Activated naive CD4-positive, alpha-beta T cell treated with anti-CD3 and anti-CD28 coated beads, Interleukin-2, amount 50 U/mL, for 72 hours (primary cell): ENCODE results near the gene TGFBR3. TPM values are rescaled to one million over a fixed set of nuclear protein-coding genes. Genes with fewer than 3 reads are reported as not detected.

ENCODE experiments used
- ATAC-seq, 2 donors: fragments of 150-1000 bp; cut with Tn5 transposase; 2 replicates each; pipeline ENCODE4 v1.10.0; 2021; ENCODE audit warnings: mild to moderate bottlenecking in 2 of 2, moderate library complexity in 2 of 2
- DNase-seq, 2 donors: peaks; one replicate each; pipeline ENCODE4 v3.0.0; 2021 to 2022; ENCODE audit warnings: low spot score in 2 of 2
- H3K27ac Mint-ChIP-seq, 2 donors: one replicate each; pipeline ENCODE4 v1.8.0; 2022; ENCODE audit warnings: mild to moderate bottlenecking in 2 of 2, mixed read lengths in 2 of 2
- H3K36me3 Mint-ChIP-seq, 2 donors: one replicate each; pipeline ENCODE4 v1.8.0; 2022; ENCODE audit warnings: mixed read lengths in 2 of 2
- H3K9me3 Mint-ChIP-seq, 2 donors: one replicate each; pipeline ENCODE4 v1.8.0; 2022; ENCODE audit warnings: mixed read lengths in 2 of 2
- total RNA-seq, 2 donors: library from RNA; stranded (reverse); gene quantifications; one replicate each; pipeline ENCODE4 v1.2.3, GENCODE V29; 2022

TGFBR3 gene
- total RNA-seq, 2 donors from 2014 or later = 1.2 to 3.3 TPM

- ATAC-seq (peak; percentile 79 to 80), DNase-seq (peak; percentile 70 to 83)
- Mint-ChIP-seq H3K9me3 (peaks cover 0 to 6% of the 10 kb centered on the region in 2 donors), H3K27ac (peak overlapping the region; percentile 97 to 99), H3K36me3 (peaks cover 4 to 22% of the 10 kb centered on the region in 2 donors)
Observed at GRCh38 chr1:91803847-91804545, 82.0 kb downstream of the TGFBR3 start.

DNA sequence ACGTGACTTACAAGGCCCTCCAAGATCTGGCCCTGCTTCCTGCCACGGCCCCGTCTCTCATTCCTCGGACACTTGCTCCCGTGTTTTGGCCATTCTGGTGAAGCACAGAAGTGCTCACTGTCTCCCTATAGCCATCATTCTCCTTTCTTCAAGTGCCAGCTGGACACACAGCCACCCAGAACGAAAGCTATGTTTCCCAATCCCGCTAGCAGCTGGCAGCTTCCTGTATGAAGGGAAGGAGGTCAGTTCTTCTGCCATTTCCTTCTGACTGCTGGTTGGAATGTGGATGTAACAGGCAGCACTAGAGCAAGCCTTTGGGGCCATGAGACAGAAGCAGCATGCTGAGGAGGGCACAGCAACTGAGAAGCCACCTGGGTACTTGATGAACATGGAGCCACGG is 82.8 kb downstream of the TGFBR3 start:
- peaks cover 4 to 22% of the 10 kb centered on the region in 2 donors for H3K36me3 Mint-ChIP-seq
- H3K27ac Mint-ChIP-seq = peak overlapping the region; percentile 97 to 99
- ATAC-seq (no peak), DNase-seq (no peak)
- H3K9me3 Mint-ChIP-seq = peaks cover 0 to 6% of the 10 kb centered on the region in 2 donors

DNA sequence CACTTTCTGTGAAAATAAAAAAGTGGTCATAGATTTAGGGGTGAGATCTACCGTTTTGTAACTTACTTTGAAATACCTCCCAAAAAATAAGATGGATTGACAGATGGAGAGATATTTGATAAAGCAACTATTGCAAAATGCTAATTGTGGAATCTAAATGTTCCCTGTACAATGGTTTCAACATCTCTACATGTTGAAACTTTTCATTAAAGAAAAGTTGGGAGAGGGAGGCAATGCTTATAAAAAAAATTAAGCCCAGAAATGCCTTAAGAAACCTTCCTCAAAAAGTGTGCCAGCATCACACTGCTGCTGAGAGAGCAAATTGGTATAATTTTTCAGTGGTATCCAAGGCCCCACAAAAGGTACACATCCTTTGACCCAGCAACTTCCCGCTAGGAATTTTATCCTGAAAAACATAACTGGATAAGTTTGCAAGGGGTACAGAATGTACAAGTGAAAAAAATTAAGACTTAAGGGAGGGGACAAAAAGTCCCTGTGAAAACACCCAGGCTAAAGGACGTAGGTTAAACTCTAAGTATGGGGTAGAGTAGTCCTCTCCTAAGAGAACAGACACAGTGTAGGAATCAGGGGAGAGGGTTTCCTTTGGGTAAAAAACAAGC is 84.3 kb downstream of the TGFBR3 start:
- Mint-ChIP-seq H3K36me3 (peaks cover 4 to 22% of the 10 kb centered on the region in 2 donors), H3K27ac (no peak overlapping the region), H3K9me3 (peaks cover 0 to 6% of the 10 kb centered on the region in 2 donors)
- DNase-seq (no peak), ATAC-seq (no peak)

DNA sequence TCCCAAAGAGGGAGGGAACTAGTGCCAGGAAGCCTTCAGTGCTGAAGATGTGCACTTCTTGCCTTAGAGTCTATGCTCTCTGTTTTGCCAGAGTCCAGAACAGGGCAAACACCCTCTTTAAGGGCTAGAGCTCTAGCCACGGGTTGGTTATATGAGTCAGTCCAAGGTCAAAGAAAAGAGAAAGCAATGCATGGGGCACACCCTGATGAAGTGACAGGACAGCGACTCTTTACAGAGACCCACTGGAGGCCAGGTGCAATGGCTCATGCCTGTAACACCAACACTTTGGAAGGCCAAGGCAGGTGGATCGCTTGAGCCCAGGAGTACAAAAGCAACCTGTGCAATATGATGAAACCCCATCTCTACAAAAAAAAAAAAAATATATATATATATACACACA is 86.1 kb downstream of the TGFBR3 start:
- H3K36me3 Mint-ChIP-seq = peaks cover 8 to 22% of the 10 kb centered on the region in 2 donors
- peaks cover 0 to 6% of the 10 kb centered on the region in 2 donors for H3K9me3 Mint-ChIP-seq
- H3K27ac Mint-ChIP-seq = no peak overlapping the region
- ATAC-seq (no peak), DNase-seq (no peak)

DNA sequence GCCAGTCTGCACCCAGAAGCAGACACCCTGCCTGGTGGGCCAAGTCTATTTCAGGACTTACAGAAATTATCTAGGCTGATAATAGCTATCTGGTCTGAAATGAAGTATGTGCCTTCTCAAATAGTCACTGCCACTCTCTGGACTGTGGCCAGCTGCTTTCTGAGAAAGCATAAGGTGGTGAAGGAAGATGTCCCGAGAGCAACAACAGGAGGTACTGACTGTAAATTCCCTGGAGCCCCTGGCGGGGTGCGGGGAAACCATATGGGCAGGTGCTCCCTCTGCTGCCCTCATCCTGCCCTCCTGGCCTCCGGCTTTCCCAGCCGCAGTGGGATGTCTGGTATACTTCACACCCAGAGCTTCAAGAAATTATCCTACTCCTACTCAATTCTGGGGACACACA is 86.8 kb downstream of the TGFBR3 start:
- Mint-ChIP-seq H3K36me3 (peaks cover 12 to 28% of the 10 kb centered on the region in 2 donors), H3K9me3 (peaks cover 3 to 10% of the 10 kb centered on the region in 2 donors), H3K27ac (no peak overlapping the region)
- ATAC-seq (no peak), DNase-seq (no peak)

DNA sequence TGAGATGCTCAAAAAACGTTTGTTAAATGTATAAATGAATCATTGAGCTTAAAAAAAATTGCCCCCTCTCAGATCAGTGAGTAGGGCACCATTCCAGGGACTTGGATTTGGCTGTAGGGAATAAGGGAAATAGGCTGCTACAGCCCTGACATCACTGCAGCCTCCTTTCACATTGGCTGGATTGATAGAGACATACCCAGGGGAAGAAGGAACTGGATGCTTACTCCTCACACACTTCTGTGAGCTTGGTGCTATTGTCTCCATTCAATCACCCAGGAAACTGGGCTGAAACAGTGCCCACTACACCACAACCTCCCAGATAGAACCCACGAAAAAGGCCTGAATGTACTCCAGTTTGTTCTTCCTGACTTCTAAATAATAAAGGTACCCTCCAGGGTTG is 87.2 kb downstream of the TGFBR3 start:
- Mint-ChIP-seq H3K9me3 (peaks cover 3 to 10% of the 10 kb centered on the region in 2 donors), H3K36me3 (peaks cover 12 to 28% of the 10 kb centered on the region in 2 donors), H3K27ac (no peak overlapping the region)
- no peak for ATAC-seq
- DNase-seq = no peak

DNA sequence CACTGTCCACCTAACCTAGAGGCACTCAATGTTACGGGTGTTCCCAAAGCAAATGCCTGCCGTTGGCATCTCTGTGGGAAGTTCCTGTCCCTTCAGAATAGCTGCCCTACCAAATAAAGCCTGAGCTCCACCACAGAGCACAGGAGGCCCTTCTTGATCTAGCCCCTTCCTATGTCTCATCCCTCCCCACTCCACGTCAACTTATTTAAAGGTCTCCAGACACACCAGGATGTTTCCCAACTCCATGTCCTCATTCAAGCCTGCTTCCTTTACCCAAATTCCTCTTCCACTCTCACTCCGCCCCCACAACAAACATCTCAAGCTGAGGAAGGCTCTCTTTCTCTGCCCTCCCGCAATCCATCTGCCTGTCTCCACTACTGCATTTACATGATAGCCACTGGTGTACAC is 87.7 kb downstream of the TGFBR3 start:
- Mint-ChIP-seq H3K27ac (no peak overlapping the region), H3K36me3 (peaks cover 12 to 28% of the 10 kb centered on the region in 2 donors), H3K9me3 (peaks cover 3 to 10% of the 10 kb centered on the region in 2 donors)
- ATAC-seq = no peak
- DNase-seq = no peak

GRCh38 chr1:91797164-91797563 is 88.8 kb downstream of the TGFBR3 start:
- Mint-ChIP-seq H3K9me3 (peaks cover 3 to 4% of the 10 kb centered on the region in 2 donors), H3K36me3 (peaks cover 8 to 18% of the 10 kb centered on the region in 2 donors), H3K27ac (no peak overlapping the region)
- ATAC-seq = no peak
- DNase-seq = no peak

- Mint-ChIP-seq H3K9me3 (peaks cover 3 to 4% of the 10 kb centered on the region in 2 donors), H3K27ac (no peak overlapping the region), H3K36me3 (peaks cover 8 to 10% of the 10 kb centered on the region in 2 donors)
- ATAC-seq = no peak
- no peak for DNase-seq
Observed at GRCh38 chr1:91796390-91796654, 89.6 kb downstream of the TGFBR3 start.

- DNase-seq = no peak
- ATAC-seq = no peak
- peaks cover 3 to 4% of the 10 kb centered on the region in 2 donors for H3K9me3 Mint-ChIP-seq
- peaks cover 6 to 8% of the 10 kb centered on the region in 2 donors for H3K36me3 Mint-ChIP-seq
- no peak overlapping the region for H3K27ac Mint-ChIP-seq
Observed at GRCh38 chr1:91795591-91796389, 90.2 kb downstream of the TGFBR3 start.

- H3K27ac Mint-ChIP-seq = no peak overlapping the region
- ATAC-seq (no peak), DNase-seq (no peak)
- peaks cover 6 to 8% of the 10 kb centered on the region in 2 donors for H3K36me3 Mint-ChIP-seq
- H3K9me3 Mint-ChIP-seq = peaks cover 3 to 4% of the 10 kb centered on the region in 2 donors
Observed at GRCh38 chr1:91793877-91794276, 92.1 kb downstream of the TGFBR3 start.

- ATAC-seq (no peak), DNase-seq (no peak)
- H3K9me3 Mint-ChIP-seq = peaks cover 3 to 4% of the 10 kb centered on the region in 2 donors
- peaks cover 6 to 8% of the 10 kb centered on the region in 2 donors for H3K36me3 Mint-ChIP-seq
- H3K27ac Mint-ChIP-seq = no peak overlapping the region
Observed at GRCh38 chr1:91793189-91793588, 92.8 kb downstream of the TGFBR3 start.

GRCh38 chr1:91792489-91793071 is 93.4 kb downstream of the TGFBR3 start:
- DNase-seq (no peak), ATAC-seq (no peak)
- H3K9me3 Mint-ChIP-seq = peaks cover 3 to 4% of the 10 kb centered on the region in 2 donors
- peaks cover 6 to 8% of the 10 kb centered on the region in 2 donors for H3K36me3 Mint-ChIP-seq
- H3K27ac Mint-ChIP-seq = no peak overlapping the region

DNA sequence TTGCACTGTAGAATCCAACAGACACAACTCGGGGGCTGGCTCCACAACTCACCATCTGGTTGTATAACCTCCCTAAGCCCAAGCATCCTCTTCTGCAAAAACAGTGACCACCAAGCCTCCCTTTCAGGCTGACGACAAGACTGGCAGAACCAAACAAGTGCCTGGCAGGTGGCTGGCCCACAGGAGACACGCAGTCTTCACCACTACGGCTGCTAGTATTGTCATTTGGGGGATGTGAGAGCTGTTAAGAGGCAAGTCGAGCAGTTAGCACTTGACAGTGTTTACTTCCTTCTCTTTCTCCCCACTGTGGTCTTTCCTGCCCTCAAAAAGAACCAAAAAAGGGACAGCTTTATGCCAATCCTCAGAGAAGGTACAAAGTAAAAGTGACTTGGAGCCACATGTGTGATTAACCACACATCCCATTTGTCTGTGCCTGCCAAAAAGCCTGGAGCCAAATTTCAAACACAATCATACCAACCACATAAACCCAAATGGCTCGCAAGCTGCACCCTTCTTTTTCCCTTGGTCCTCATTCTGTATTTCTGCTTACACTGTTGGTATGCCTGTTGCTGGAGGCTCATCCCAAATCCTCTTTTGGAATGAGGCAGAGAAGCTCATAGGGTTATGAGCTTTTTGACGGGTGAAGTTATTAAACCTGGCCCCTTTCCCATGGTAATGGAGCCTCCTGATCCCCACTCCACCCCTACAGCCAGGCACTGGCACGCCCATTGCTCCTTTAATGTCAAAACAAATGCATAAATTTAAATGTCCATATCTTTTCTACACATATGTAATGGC is 94.1 kb downstream of the TGFBR3 start:
- ATAC-seq (peak in 1 of 2 donors; percentile 24), DNase-seq (no peak)
- Mint-ChIP-seq H3K9me3 (peaks cover 3 to 4% of the 10 kb centered on the region in 2 donors), H3K27ac (no peak overlapping the region), H3K36me3 (peaks cover 6 to 8% of the 10 kb centered on the region in 2 donors)

DNA sequence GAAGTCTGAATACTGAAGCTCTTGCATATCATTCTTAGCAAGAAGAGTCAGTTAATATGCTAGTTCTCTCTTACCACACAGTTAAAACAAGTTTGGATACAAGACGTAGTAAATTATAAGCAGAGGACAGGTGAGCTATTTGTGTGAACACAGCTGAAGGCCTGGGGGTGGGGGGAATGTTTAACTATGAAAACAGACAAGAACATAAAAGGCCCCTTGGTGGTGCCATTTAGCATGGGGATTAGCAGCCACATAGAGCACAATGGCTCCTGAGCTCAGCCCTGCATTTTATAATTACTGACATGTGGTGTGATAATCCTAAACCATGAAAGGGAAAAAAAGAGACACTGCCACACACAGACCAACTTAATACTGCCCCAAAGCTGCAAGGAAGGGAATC is 94.8 kb downstream of the TGFBR3 start:
- Mint-ChIP-seq H3K27ac (no peak overlapping the region), H3K36me3 (peaks cover 6 to 7% of the 10 kb centered on the region in 2 donors)
- no peak for DNase-seq

DNA sequence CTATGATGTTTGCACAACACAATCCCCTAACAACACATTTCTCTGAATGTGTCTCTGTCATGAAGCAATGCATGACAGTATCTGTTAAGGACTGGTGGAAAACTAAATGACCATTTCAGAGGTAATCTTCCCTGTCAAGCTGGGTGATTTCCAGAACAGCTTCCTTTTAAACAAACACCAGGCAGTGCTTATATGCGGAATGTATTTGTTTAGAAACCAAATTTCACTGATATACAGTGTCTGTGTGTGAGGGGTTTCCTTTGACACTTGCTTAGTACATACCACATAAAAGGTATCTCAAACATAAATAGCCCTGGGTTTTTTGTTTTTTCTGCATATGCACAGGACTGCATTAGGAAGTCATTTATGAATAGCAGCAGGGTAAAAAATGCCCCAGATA is 95.6 kb downstream of the TGFBR3 start:
- ATAC-seq (no peak), DNase-seq (no peak)
- Mint-ChIP-seq H3K36me3 (peaks cover 6 to 9% of the 10 kb centered on the region in 2 donors), H3K9me3 (peaks cover 3 to 9% of the 10 kb centered on the region in 2 donors), H3K27ac (no peak overlapping the region)

More for the DNA sequence above, 94.8 kb downstream of the TGFBR3 start:
- ATAC-seq = no peak
- peaks cover 3 to 7% of the 10 kb centered on the region in 2 donors for H3K9me3 Mint-ChIP-seq
